HEK293T (cell line): ENCODE data around the gene PALMD.

Experiments
- ELF4 ChIP-seq: fragments of 450-650 bp; IDR thresholded peaks from 2 replicates; pipeline ENCODE4 v1.6.1; 2017; ENCODE audit warnings: antibody characterized with exemption
- FOXA1 ChIP-seq: fragments of 450-650 bp; IDR thresholded peaks from 2 replicates; pipeline ENCODE4 v1.6.1; 2016; ENCODE audit warnings: mild to moderate bottlenecking
- FOXM1 ChIP-seq: fragments of 450-650 bp; IDR thresholded peaks from 2 replicates; pipeline ENCODE4 v1.6.1; 2017; ENCODE audit warnings: mild to moderate bottlenecking, borderline replicate concordance
- HDGF ChIP-seq: fragments of 450-650 bp; IDR thresholded peaks from 2 replicates; pipeline ENCODE4 v1.6.1; 2017; ENCODE audit warnings: antibody characterized with exemption, borderline replicate concordance
- L3MBTL2 ChIP-seq: fragments of 450-650 bp; conservative IDR thresholded peaks from 2 replicates; pipeline ENCODE4 v1.6.1; 2016; ENCODE audit warnings: mild to moderate bottlenecking
- SP1 ChIP-seq: fragments of 450-650 bp; IDR thresholded peaks from 2 replicates; pipeline ENCODE4 v1.6.1; 2017
- SUZ12 ChIP-seq: fragments of 450-650 bp; IDR thresholded peaks from 2 replicates; pipeline ENCODE4 v1.6.1; 2016; ENCODE audit warnings: mild to moderate bottlenecking

- TF ChIP-seq HDGF (no peak), SUZ12 (no peak), SP1 (no peak), FOXM1 (no peak), ELF4 (no peak), L3MBTL2 (no peak), FOXA1 (no peak)
These were observed 54.1 kb downstream of the PALMD start for GRCh38 chr1:99700020-99700419.
